IMR-90 (cell line): ENCODE measurements around the gene USPL1. TPM values are rescaled to one million over a fixed set of nuclear protein-coding genes. Genes with fewer than 3 reads are reported as not detected.

Experiments used
- ATAC-seq: fragments of 200-7000 bp; cut with Tn5 transposase; 2 replicates; pipeline ENCODE4 v1.9.1; 2020; ENCODE audit warnings: low read depth, mild to moderate bottlenecking, moderate library complexity
- BruUV-seq: library from RNA; stranded (reverse); fragments of 400-500 nt; replicated peaks from 2 replicates; lab custom pipeline; 2021; lab: Mats Ljungman, UMichigan
- CTCF ChIA-PET: fragments of 300-600 bp; formaldehyde crosslinking; extraction: SDS; loops from one replicate; lab custom pipeline; 2021; ENCODE audit warnings: antibody characterized with exemption; lab: Yijun Ruan, JAX
- POLR2A ChIA-PET: fragments of 300-600 bp; sonication (Branson Sonifier 250); formaldehyde crosslinking; loops from one replicate; lab custom pipeline; 2022; ENCODE audit warnings: antibody characterized with exemption; ENCODE audit not compliant: unreplicated experiment; lab: Charles Lee
- DNase-seq: peaks from one replicate; pipeline ENCODE4 v3.0.0; 2013
- H2AFZ ChIP-seq: replicated peaks from 2 replicates; pipeline ENCODE3; 2013; ENCODE audit warnings: low read length, mild to moderate bottlenecking; ENCODE audit not compliant: poor library complexity
- H2AK5ac ChIP-seq: 2 replicates; pipeline ENCODE4 v1.6.1; 2013; ENCODE audit warnings: low read depth, low read length, inconsistent platforms
- H2AK9ac ChIP-seq: replicated peaks from 2 replicates; pipeline ENCODE3; 2013; ENCODE audit warnings: mild to moderate bottlenecking, low read depth, low read length, moderate library complexity; ENCODE audit not compliant: poor library complexity
- H2BK120ac ChIP-seq: 2 replicates; pipeline ENCODE4 v1.6.1; 2013; ENCODE audit warnings: low read depth, low read length, inconsistent platforms
- H2BK15ac ChIP-seq: 3 replicates; pipeline ENCODE4 v1.6.1; 2013; ENCODE audit warnings: low read depth, low read length, inconsistent platforms
- H2BK20ac ChIP-seq: 2 replicates; pipeline ENCODE4 v1.6.1; 2013; ENCODE audit warnings: low read depth, mild to moderate bottlenecking, inconsistent platforms, low read length, moderate library complexity
- H2BK5ac ChIP-seq: 2 replicates; pipeline ENCODE4 v1.6.1; 2013; ENCODE audit warnings: mild to moderate bottlenecking, low read depth, low read length, inconsistent platforms; ENCODE audit not compliant: poor library complexity, severe bottlenecking
- H3K14ac ChIP-seq: replicated peaks from 2 replicates; pipeline ENCODE4 v1.6.1; 2013; ENCODE audit warnings: low read depth, low read length, inconsistent platforms
- H3K18ac ChIP-seq: 2 replicates; pipeline ENCODE4 v1.6.1; 2013; ENCODE audit warnings: low read depth, low read length, control low read depth
- H3K23ac ChIP-seq: 2 replicates; pipeline ENCODE4 v1.6.1; 2013; ENCODE audit warnings: low read depth, low read length, inconsistent platforms
- H3K27ac ChIP-seq: 2 replicates; pipeline ENCODE4 v1.5.1; 2013; ENCODE audit warnings: mild to moderate bottlenecking, control low read depth, low read length; ENCODE audit not compliant: insufficient read depth
- H3K27me3 ChIP-seq: 2 replicates; pipeline ENCODE4 v1.6.1; 2013; ENCODE audit warnings: low read length; ENCODE audit not compliant: control insufficient read depth, insufficient read depth
- H3K36me3 ChIP-seq: 2 replicates; pipeline ENCODE4 v1.6.1; 2013; ENCODE audit warnings: low read length, mixed read lengths; ENCODE audit not compliant: control insufficient read depth, insufficient read depth
- H3K4ac ChIP-seq: 2 replicates; pipeline ENCODE4 v1.6.1; 2013; ENCODE audit warnings: low read depth, low read length, inconsistent platforms
- H3K4me1 ChIP-seq: 2 replicates; pipeline ENCODE4 v1.6.1; 2013; ENCODE audit warnings: low read length, mixed read lengths; ENCODE audit not compliant: control insufficient read depth, insufficient read depth
- H3K4me2 ChIP-seq: 2 replicates; pipeline ENCODE4 v1.6.1; 2013; ENCODE audit warnings: low read depth, mild to moderate bottlenecking, control low read depth, low read length, moderate library complexity
- H3K4me3 ChIP-seq: 2 replicates; pipeline ENCODE4 v1.5.1; 2013; ENCODE audit warnings: low read depth, mild to moderate bottlenecking, control low read depth, low read length, moderate library complexity; ENCODE audit not compliant: insufficient read depth
- H3K56ac ChIP-seq: 2 replicates; pipeline ENCODE4 v1.6.1; 2013; ENCODE audit warnings: low read length, inconsistent platforms; ENCODE audit not compliant: insufficient read depth; ENCODE audit errors: extremely low read depth
- H3K79me1 ChIP-seq, 2 experiments: 2 replicates each; pipeline ENCODE4 v1.6.1; 2013; ENCODE audit warnings: low read length in 2 of 2, inconsistent platforms in 1 of 2, low read depth in 1 of 2
- H3K9ac ChIP-seq: 2 replicates; pipeline ENCODE4 v1.6.1; 2013; ENCODE audit warnings: low read depth, low read length, control low read depth
- H3K9me1 ChIP-seq: 2 replicates; pipeline ENCODE4 v1.6.1; 2013; ENCODE audit warnings: low read length, inconsistent platforms; ENCODE audit not compliant: insufficient read depth
- H3K9me3 ChIP-seq: 2 replicates; pipeline ENCODE4 v1.6.1; 2013; ENCODE audit warnings: low read length; ENCODE audit not compliant: control insufficient read depth, insufficient read depth
- H4K20me1 ChIP-seq: 2 replicates; pipeline ENCODE4 v1.6.1; 2013; ENCODE audit warnings: low read length, inconsistent platforms; ENCODE audit not compliant: insufficient read depth
- H4K5ac ChIP-seq: 2 replicates; pipeline ENCODE4 v1.6.1; 2013; ENCODE audit warnings: mild to moderate bottlenecking, low read depth, low read length, control low read depth
- H4K8ac ChIP-seq, 2 experiments: 2 replicates each; pipeline ENCODE4 v1.6.1; 2013; ENCODE audit warnings: low read depth in 2 of 2, low read length in 2 of 2, control low read depth in 1 of 2, inconsistent platforms in 1 of 2
- H4K91ac ChIP-seq: 2 replicates; pipeline ENCODE4 v1.6.1; 2013; ENCODE audit warnings: low read depth, low read length, inconsistent platforms; ENCODE audit not compliant: insufficient read depth
- BHLHE40 ChIP-seq: fragments of 150-350 bp; IDR thresholded peaks from 2 replicates; pipeline ENCODE4 v1.6.1; 2016; ENCODE audit warnings: mild to moderate bottlenecking, low read depth, low read length
- CEBPB ChIP-seq: IDR thresholded peaks from 2 replicates; pipeline ENCODE4 v1.6.1; 2012; ENCODE audit warnings: low read depth, low read length, improper control_type of control experiment
- CHD1 ChIP-seq: IDR thresholded peaks from 2 replicates; pipeline ENCODE4 v1.6.1; 2012; ENCODE audit warnings: low read depth, low read length, improper control_type of control experiment
- FOS ChIP-seq: fragments of 150-350 bp; IDR thresholded peaks from 2 replicates; pipeline ENCODE4 v1.6.1; 2016; ENCODE audit warnings: low read depth, low read length
- MAFK ChIP-seq: IDR thresholded peaks from 2 replicates; pipeline ENCODE4 v1.6.1; 2012; ENCODE audit warnings: low read depth, low read length, improper control_type of control experiment
- MAZ ChIP-seq: IDR thresholded peaks from 2 replicates; pipeline ENCODE4 v1.6.1; 2012; ENCODE audit warnings: low read depth, mild to moderate bottlenecking, low read length, improper control_type of control experiment, moderate library complexity, borderline replicate concordance
- MXI1 ChIP-seq: IDR thresholded peaks from 2 replicates; pipeline ENCODE4 v1.6.1; 2012; ENCODE audit warnings: low read depth, mild to moderate bottlenecking, low read length, moderate library complexity, borderline replicate concordance
- NFE2L2 ChIP-seq: fragments of 150-350 bp; IDR thresholded peaks from 2 replicates; pipeline ENCODE4 v1.6.1; 2016; ENCODE audit warnings: low read depth, mild to moderate bottlenecking, low read length
- RAD21 ChIP-seq: IDR thresholded peaks from 2 replicates; pipeline ENCODE4 v1.6.1; 2012; ENCODE audit warnings: low read length, improper control_type of control experiment
- WGBS, 2 experiments: methylation state at CpG; one replicate each; pipeline versions ENCODE4 v1.1.5 to v1.1.7; 2013; ENCODE audit warnings: missing lambda C conversion rate in 2 of 2; ENCODE audit not compliant: insufficient read length in 1 of 2; ENCODE audit errors: extremely low coverage in 2 of 2; 5-methylcytosine and 5-hydroxymethylcytosine counted together
- dilution Hi-C: fragments of 300-500 bp; cut with HindIII; formaldehyde crosslinking; loops from one replicate; pipeline ENCODE4 v1.14.3; 2018; ENCODE audit warnings: low sequenced_read_pairs; ENCODE audit not compliant: unreplicated experiment
- in situ Hi-C: fragments of 300-500 bp; cut with MboI; formaldehyde crosslinking; loops from 3 replicates; pipeline ENCODE4 v1.14.3; 2019; ENCODE audit warnings: low sequenced_read_pairs, inconsistent platforms, mixed read lengths
- intact Hi-C: fragments of 100-400 bp; cut with micrococcal nuclease; formaldehyde crosslinking; loops from 2 replicates; pipeline ENCODE4 v1.10.0; 2022
- polyA plus RNA-seq, 3 experiments: library from polyadenylated mRNA; depleted of rRNA; stranded (reverse); fragments of >200 nt; gene quantifications; 2 replicates each; pipeline ENCODE4 v1.2.3, GENCODE V29; 2012; ENCODE audit warnings: low replicate concordance in 1 of 3
- total RNA-seq: library from RNA; depleted of rRNA; stranded (reverse); fragments of >200 nt; gene quantifications from 2 replicates; pipeline ENCODE4 v1.2.3, GENCODE V29; 2012
- TF ChIP-seq, protein P1 (sequence below): conservative IDR thresholded peaks from 2 replicates; pipeline ENCODE4 v1.5.1; 2012; ENCODE audit warnings: mild to moderate bottlenecking, low read depth, low read length, improper control_type of control experiment
- TF ChIP-seq, protein P2 (sequence below): fragments of 150-350 bp; IDR thresholded peaks from 2 replicates; pipeline ENCODE4 v1.6.1; 2016; ENCODE audit warnings: low read depth, mild to moderate bottlenecking, low read length, moderate library complexity, borderline replicate concordance

The USPL1 gene
- total and polyA plus RNA-seq, 2 of the 4 experiments (the other 2 are of a cell fraction), result 12.1 to 15.4 TPM

DNA sequence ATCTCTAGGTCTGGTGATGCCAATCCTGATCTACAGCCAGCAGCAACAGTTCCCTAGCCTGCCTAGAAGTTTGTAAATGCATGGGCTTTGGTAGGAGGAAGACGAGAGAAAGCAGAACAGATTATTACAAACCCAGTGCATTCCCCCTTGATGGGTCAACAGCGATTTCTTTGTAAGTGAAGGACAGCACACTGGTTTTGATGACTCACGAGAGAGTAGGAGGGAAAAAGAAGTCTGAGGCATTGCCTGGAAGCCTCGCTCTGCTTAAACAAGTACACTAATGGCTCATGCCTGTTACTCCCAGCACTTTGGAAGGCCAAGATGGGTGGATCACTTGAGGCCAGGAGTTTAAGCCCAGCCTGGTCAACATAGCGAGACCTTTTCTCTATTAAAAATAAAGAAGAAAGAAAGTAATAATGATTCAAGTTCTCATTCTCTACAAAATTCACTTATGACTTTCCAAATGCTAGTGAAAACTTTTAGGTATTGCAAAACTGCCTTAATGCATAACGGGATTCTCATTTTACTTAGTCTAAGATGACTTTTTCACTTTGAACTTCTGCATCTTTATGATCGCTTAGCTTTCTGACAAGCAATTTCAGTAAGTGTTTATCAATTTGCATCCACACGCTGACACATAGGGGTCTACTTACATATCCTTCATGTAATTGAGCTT is 47.7 kb upstream of the USPL1 start:
- peak overlapping the region; percentile 31 for H2BK20ac ChIP-seq
- peak overlapping the region; percentile 72 for H2BK120ac ChIP-seq
- no peak overlapping the region; the same call in 2 of the 3 replicates for H2BK15ac ChIP-seq
- no peaks in the 10 kb centered on the region for H3K36me3 ChIP-seq
- ChIA-PET CTCF (no interaction called here), POLR2A (no interaction called here)
- peak overlapping the region; percentile 69 for H2AFZ ChIP-seq
- peak overlapping the region; percentile 22; the same call in 1 of the 2 replicates for H3K56ac ChIP-seq
- dilution Hi-C loops (no loop called here), intact Hi-C loops (loop anchor here (5.0 to 10.0 kb wide), 2 partner anchors 232 to 435 kb away; no protein-coding TSS in a partner anchor), in situ Hi-C loops (no loop called here)
- 43% methylated on average over 2 of the region's 8 CpGs; no CpG with 5 or more reads in 1 of the 2 experiments for WGBS, 2 experiments
- H3K9me3 ChIP-seq, result no peaks in the 10 kb centered on the region
- peak overlapping the region; percentile 51; the same call in 1 of the 2 replicates for H4K5ac ChIP-seq
- no peak overlapping the region for H3K4me3 ChIP-seq
- H3K79me1 ChIP-seq, result peaks cover 0 to 3% of the 10 kb centered on the region in 2 experiments; a peak in 2 of 4 replicates
- peak overlapping the region; percentile 81; the same call in 1 of the 2 replicates for H3K18ac ChIP-seq
- H3K23ac ChIP-seq, result 0 out of 2 replicates have a peak overlapping the region, but pooled peaks have one; percentile 23
- DNase-seq (peak; percentile 99), ATAC-seq (peak; percentile 95)
- H2AK5ac ChIP-seq, result no peak overlapping the region; the same call in 1 of the 2 replicates
- BruUV-seq, result no TSS peak
- peak overlapping the region; percentile 86 for H2BK5ac ChIP-seq
- H3K27ac ChIP-seq, result peak overlapping the region; percentile 84
- peaks cover 3% of the 10 kb centered on the region; the same call in 1 of the 2 replicates for H3K4me1 ChIP-seq
- H4K20me1 ChIP-seq, result no peaks in the 10 kb centered on the region
- peak overlapping the region in 1 of 2 experiments; percentile 19; a peak in 1 of 4 replicates for H4K8ac ChIP-seq
- H3K4ac ChIP-seq, result no peak overlapping the region
- no peak overlapping the region for H4K91ac ChIP-seq
- no peak overlapping the region for H2AK9ac ChIP-seq
- no peaks in the 10 kb centered on the region for H3K27me3 ChIP-seq
- peak overlapping the region; percentile 89 for H3K4me2 ChIP-seq
- TF ChIP-seq, protein P1, sequence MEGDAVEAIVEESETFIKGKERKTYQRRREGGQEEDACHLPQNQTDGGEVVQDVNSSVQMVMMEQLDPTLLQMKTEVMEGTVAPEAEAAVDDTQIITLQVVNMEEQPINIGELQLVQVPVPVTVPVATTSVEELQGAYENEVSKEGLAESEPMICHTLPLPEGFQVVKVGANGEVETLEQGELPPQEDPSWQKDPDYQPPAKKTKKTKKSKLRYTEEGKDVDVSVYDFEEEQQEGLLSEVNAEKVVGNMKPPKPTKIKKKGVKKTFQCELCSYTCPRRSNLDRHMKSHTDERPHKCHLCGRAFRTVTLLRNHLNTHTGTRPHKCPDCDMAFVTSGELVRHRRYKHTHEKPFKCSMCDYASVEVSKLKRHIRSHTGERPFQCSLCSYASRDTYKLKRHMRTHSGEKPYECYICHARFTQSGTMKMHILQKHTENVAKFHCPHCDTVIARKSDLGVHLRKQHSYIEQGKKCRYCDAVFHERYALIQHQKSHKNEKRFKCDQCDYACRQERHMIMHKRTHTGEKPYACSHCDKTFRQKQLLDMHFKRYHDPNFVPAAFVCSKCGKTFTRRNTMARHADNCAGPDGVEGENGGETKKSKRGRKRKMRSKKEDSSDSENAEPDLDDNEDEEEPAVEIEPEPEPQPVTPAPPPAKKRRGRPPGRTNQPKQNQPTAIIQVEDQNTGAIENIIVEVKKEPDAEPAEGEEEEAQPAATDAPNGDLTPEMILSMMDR, result no peak
- TF ChIP-seq MAFK (peak; percentile 36; the same call in 1 of the 2 replicates), FOS (peak; percentile 96), CHD1 (no peak), CEBPB (peak; percentile 59), MAZ (peak; percentile 29; the same call in 1 of the 2 replicates), RAD21 (0 out of 2 replicates have a peak, but pooled peaks have one; percentile 21), BHLHE40 (peak; percentile 40; the same call in 1 of the 2 replicates), MXI1 (peak; percentile 67; the same call in 1 of the 2 replicates), NFE2L2 (0 out of 2 replicates have a peak, but pooled peaks have one; percentile 42)
- TF ChIP-seq, protein P2, sequence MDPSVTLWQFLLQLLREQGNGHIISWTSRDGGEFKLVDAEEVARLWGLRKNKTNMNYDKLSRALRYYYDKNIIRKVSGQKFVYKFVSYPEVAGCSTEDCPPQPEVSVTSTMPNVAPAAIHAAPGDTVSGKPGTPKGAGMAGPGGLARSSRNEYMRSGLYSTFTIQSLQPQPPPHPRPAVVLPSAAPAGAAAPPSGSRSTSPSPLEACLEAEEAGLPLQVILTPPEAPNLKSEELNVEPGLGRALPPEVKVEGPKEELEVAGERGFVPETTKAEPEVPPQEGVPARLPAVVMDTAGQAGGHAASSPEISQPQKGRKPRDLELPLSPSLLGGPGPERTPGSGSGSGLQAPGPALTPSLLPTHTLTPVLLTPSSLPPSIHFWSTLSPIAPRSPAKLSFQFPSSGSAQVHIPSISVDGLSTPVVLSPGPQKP, result no peak
- H3K9ac ChIP-seq, result peak overlapping the region; percentile 48; the same call in 1 of the 2 replicates
- H3K9me1 ChIP-seq, result no peaks in the 10 kb centered on the region
- H3K14ac ChIP-seq, result peak overlapping the region; percentile 56; the same call in 1 of the 2 replicates
